Measurements from ENCODE around the gene CABCOCO1. TPM values are rescaled to one million over a fixed set of nuclear protein-coding genes. Genes with fewer than 3 reads are reported as not detected.

Gene CABCOCO1
- total RNA-seq, 1 donor from 2014 or later = 0.13 TPM

- no peak for DNase-seq (ENCODE audit: low read depth)
Measured at GRCh38 chr10:61812920-61813319, 150.2 kb downstream of the CABCOCO1 start.

GRCh38 chr10:61814160-61814559 is 151.4 kb downstream of the CABCOCO1 start:
- no peak for DNase-seq (ENCODE audit: low read depth)

DNA sequence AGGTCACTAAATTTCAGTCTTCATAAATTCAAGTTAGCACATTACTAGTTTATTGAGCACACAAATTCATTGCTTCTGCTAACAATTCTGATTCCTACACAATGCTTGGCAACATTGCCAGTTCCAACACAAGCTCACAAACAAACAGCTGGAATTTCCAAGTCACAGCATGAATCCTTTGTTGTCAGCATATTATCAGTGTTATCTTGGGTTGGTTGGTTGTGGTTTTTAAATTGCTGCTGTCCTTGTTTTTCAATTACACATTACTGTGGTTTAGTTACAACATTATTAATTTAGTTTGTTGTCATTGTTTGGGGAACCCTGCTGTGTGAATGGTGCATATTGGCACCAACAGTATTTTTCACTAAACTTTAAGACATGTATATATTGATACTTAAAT is 152.8 kb downstream of the CABCOCO1 start:
- peak; percentile 60 for DNase-seq (ENCODE audit: low read depth)

Other genes starting within 250 kb of the CABCOCO1 start
- 2.3 and 2.6 TPM in 2 replicates for gene TMEM26, start 209.5 kb upstream of the CABCOCO1 start, total RNA-seq
- gene ARID5B, start 238.8 kb downstream of the CABCOCO1 start, total RNA-seq = 15.8 and 15.9 TPM in 2 replicates

Data from myocyte (in vitro differentiated cells).